AG09309 (cell line): ENCODE data around the gene IL21R.

Source experiments
- DNase-seq: peaks from one replicate; pipeline ENCODE4 v3.0.0-alpha.2; 2010; ENCODE audit warnings: low read depth
- H3K4me3 ChIP-seq: 2 replicates; pipeline ENCODE4 v1.5.1; 2011; ENCODE audit warnings: mild to moderate bottlenecking, low read depth, low read length, moderate library complexity; ENCODE audit not compliant: control insufficient read depth
- TF ChIP-seq, protein P1 (sequence below): IDR thresholded peaks from 2 replicates; pipeline ENCODE4 v1.5.1; 2011; ENCODE audit warnings: mild to moderate bottlenecking, low read depth, low read length, inconsistent platforms; ENCODE audit not compliant: insufficient read depth, control insufficient read depth; ENCODE audit errors: missing control alignments

Gene IL21R

GRCh38 chr16:27400751-27401620 is 988 bp upstream of the IL21R start:
- DNase-seq, result peak; percentile 31
- H3K4me3 ChIP-seq, result no peak overlapping the region
- TF ChIP-seq, protein P1, sequence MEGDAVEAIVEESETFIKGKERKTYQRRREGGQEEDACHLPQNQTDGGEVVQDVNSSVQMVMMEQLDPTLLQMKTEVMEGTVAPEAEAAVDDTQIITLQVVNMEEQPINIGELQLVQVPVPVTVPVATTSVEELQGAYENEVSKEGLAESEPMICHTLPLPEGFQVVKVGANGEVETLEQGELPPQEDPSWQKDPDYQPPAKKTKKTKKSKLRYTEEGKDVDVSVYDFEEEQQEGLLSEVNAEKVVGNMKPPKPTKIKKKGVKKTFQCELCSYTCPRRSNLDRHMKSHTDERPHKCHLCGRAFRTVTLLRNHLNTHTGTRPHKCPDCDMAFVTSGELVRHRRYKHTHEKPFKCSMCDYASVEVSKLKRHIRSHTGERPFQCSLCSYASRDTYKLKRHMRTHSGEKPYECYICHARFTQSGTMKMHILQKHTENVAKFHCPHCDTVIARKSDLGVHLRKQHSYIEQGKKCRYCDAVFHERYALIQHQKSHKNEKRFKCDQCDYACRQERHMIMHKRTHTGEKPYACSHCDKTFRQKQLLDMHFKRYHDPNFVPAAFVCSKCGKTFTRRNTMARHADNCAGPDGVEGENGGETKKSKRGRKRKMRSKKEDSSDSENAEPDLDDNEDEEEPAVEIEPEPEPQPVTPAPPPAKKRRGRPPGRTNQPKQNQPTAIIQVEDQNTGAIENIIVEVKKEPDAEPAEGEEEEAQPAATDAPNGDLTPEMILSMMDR, result no peak

- TF ChIP-seq, protein P1, result no peak
- DNase-seq, result no peak
- H3K4me3 ChIP-seq, result no peak overlapping the region
Observed at GRCh38 chr16:27402569-27402963, 592 bp downstream of the IL21R start.

DNA sequence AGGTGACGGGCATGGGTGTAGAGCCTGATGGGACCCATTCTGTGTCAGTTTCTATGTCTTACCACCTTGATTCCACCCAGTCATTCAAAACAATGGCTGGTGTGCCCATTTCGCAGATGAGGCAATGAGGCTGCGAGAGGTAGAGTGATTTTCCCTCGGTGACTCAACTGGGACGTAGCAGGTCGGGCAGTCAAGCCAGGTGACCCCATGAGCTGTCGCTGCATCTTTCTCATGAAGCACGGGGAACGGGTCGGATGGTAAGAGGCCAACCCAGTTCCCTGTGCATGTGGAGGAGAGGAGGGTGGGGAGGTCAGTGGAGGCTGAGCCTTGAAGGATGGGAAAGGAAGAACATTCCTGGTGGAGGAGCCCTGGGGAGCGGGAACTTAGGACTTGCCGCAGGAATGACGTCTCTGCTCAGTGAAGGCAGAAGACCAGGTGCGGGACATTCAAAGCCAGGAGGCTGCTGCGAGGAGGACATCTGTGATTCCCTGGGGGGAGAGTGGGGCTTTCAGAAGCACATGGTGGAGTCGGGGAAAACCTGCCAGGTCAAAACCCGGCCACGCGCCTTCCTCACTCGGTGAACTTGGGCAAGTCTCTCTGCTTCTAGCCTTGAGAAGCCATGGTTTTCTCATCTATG is 1.1 kb downstream of the IL21R start:
- no peak for DNase-seq
- TF ChIP-seq, protein P1, result no peak
- H3K4me3 ChIP-seq, result no peak overlapping the region

DNA sequence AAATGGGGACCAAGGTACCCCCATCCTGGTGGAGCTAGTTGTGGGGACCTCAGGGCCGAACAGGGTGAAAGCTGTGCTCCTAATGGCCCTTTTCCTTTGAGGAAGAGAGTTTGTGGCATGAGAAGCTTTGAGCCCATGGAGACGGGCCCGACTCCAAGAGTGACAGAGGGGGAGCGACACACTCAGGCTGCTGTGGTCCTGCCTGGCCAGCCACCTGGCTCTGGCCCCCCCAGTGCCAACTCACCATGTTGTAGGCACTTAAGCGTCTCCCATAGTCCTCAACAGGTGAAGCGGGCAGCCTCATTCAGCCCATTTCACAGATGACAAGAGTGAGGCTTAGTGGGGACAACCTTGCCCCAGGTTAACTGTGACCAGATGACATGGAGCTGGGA is 1.6 kb downstream of the IL21R start:
- TF ChIP-seq, protein P1, result no peak

DNA sequence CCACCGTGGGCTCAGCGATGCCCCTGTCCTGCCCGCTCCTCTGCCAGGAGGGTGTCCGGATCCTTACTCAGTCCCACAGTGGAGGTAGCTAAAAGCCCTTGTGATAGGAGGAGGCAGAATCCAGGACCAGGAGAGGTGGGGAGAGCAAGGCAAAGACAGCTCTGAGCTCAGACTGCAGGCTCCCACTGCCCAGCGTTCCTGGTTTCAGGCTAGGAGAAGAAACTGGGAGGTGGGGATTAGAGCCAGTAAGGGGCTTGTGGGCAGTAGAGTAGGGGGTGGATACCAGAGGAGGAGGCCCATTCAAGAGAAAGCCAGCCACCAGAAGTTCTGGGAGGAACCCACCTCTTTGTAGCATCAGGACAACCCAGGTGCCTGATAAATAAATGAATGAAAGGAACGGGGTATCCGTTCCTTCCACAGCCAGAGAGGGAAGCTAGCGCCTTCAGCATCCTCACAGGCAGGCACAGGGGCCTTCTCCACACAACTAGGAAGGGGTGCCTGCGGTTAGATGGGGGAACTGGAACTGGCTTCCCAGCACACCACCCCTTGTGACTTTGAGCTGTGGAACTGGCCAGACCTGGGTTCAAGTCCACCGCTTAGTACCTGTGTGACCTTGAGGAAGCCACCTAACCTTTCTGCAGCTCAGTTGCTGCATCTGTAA is 2.3 kb downstream of the IL21R start:
- H3K4me3 ChIP-seq, result no peak overlapping the region
- TF ChIP-seq, protein P1, result no peak
- DNase-seq, result no peak

More for the DNA sequence above, 1.6 kb downstream of the IL21R start:
- no peak overlapping the region for H3K4me3 ChIP-seq
- no peak for DNase-seq

DNA sequence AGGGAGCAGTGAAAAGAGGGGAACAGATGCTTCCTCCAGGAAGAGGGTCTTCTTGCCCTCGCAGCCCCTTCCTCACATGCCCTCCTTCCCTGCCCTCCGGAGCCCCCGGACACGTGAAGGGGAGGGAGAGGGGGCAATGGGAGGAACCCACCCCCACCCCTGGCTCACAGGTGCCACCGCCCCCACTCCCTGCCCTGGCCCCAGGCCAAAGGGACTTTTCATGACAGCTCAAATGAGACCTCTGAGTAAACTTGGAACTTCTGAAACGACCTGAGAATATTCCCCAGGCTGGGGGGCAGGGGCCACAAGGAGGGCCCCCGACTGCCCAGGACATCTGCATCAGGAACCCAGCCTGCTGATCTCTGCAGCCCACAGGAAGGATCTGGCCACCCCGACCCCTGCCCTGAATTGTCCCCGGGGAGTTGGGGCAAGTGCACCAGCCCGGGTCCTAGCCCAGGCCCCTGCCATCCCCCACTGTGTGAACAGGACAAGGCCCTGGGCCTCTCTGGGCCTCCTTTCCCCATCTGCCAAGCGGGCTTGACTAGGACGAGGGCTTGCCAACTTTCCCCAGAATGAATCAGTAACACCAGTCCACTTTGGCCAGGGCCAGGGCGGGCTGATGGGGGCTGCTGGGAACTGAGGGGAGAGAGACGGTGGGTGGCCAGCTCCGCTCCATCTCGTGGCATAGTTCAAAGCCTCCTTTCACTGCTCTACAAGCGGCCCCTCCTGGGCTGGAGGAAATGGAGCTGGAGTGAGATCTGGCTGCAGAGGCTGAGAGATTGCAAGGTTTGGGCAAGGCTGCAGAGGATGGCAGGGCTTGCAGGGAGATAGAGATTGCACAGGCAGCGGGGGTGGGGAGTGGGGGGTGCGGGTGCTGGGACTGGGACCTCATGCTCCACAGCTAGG is 3.8 kb downstream of the IL21R start:
- TF ChIP-seq, protein P1, result no peak
- no peak overlapping the region for H3K4me3 ChIP-seq
- DNase-seq, result no peak
